GM23338 (cell line): ENCODE results near the gene KAT6B. TPM values are rescaled to one million over a fixed set of nuclear protein-coding genes. Genes with fewer than 3 reads are reported as not detected.

Source experiments
- ATAC-seq: fragments of 200-7000 bp; cut with Tn5 transposase; 3 replicates; pipeline ENCODE4 v1.9.1; 2020
- DNase-seq: peaks from one replicate; pipeline ENCODE4 v3.0.0-alpha.2; 2015; ENCODE audit warnings: low spot score
- H2AFZ ChIP-seq: fragments of 200-600 bp; sonication (generic); 2 replicates; pipeline ENCODE4 v1.8.0; 2016; ENCODE audit warnings: antibody characterized with exemption, mild to moderate bottlenecking, moderate library complexity
- H3F3A ChIP-seq: fragments of 200-600 bp; sonication (generic); replicated peaks from 2 replicates; pipeline ENCODE4 v1.8.0; 2017; ENCODE audit warnings: antibody characterized with exemption, mixed run types, low read depth
- H3K27ac ChIP-seq: fragments of 200-600 bp; sonication (generic); 2 replicates; pipeline ENCODE4 v1.6.1; 2016; ENCODE audit warnings: low read depth
- H3K27me3 ChIP-seq: fragments of 200-600 bp; sonication (generic); 2 replicates; pipeline ENCODE4 v1.8.0; 2016; ENCODE audit warnings: mild to moderate bottlenecking, mixed run types, moderate library complexity; ENCODE audit not compliant: insufficient read depth
- H3K36me3 ChIP-seq: fragments of 200-600 bp; sonication (generic); 2 replicates; pipeline ENCODE4 v1.8.0; 2016; ENCODE audit warnings: mild to moderate bottlenecking; ENCODE audit not compliant: insufficient read depth
- H3K4me1 ChIP-seq: fragments of 200-600 bp; sonication (generic); 2 replicates; pipeline ENCODE4 v1.8.0; 2016; ENCODE audit warnings: mild to moderate bottlenecking, moderate library complexity; ENCODE audit not compliant: insufficient read depth
- H3K4me2 ChIP-seq: fragments of 200-600 bp; sonication (generic); 2 replicates; pipeline ENCODE4 v1.7.1; 2017; ENCODE audit warnings: mixed run types
- H3K4me3 ChIP-seq: fragments of 200-600 bp; sonication (generic); 2 replicates; pipeline ENCODE4 v1.6.1; 2016; ENCODE audit warnings: mixed run types
- H3K79me2 ChIP-seq: fragments of 200-600 bp; sonication (generic); replicated peaks from 2 replicates; pipeline ENCODE4 v1.8.0; 2017; ENCODE audit warnings: mild to moderate bottlenecking; ENCODE audit not compliant: insufficient read depth
- H3K9me2 ChIP-seq: fragments of 200-600 bp; sonication (generic); 2 replicates; pipeline ENCODE4 v1.8.0; 2017; ENCODE audit not compliant: insufficient read depth
- H4K20me1 ChIP-seq: fragments of 200-600 bp; sonication (generic); replicated peaks from 2 replicates; pipeline ENCODE4 v1.8.0; 2017; ENCODE audit warnings: mild to moderate bottlenecking; ENCODE audit not compliant: insufficient read depth
- H3K27ac Mint-ChIP-seq: 2 replicates; pipeline ENCODE4 v1.8.0; 2020; ENCODE audit warnings: inconsistent platforms, mild to moderate bottlenecking, moderate library complexity, mixed read lengths
- H3K27me3 Mint-ChIP-seq: 3 replicates; pipeline ENCODE4 v1.8.0; 2022; ENCODE audit warnings: low read depth, mild to moderate bottlenecking, moderate library complexity, mixed read lengths, inconsistent platforms; ENCODE audit not compliant: insufficient read depth, poor library complexity
- H3K36me3 Mint-ChIP-seq: 3 replicates; pipeline ENCODE4 v1.8.0; 2021; ENCODE audit warnings: low read depth, mild to moderate bottlenecking, inconsistent platforms, moderate library complexity, mixed read lengths
- H3K4me1 Mint-ChIP-seq: 3 replicates; pipeline ENCODE4 v1.8.0; 2020; ENCODE audit warnings: mild to moderate bottlenecking, inconsistent platforms, mixed read lengths
- H3K4me3 Mint-ChIP-seq: 3 replicates; pipeline ENCODE4 v1.8.0; 2021; ENCODE audit warnings: moderate library complexity, mild to moderate bottlenecking, inconsistent platforms, mixed read lengths
- H3K9me3 Mint-ChIP-seq: 3 replicates; pipeline ENCODE4 v1.8.0; 2020; ENCODE audit warnings: moderate library complexity, mild to moderate bottlenecking, inconsistent platforms, mixed read lengths
- CREB1 ChIP-seq: fragments of 250-450 bp; sonication (Bioruptor Pico); IDR thresholded peaks from 2 replicates; pipeline ENCODE4 v1.5.0; 2020; ENCODE audit warnings: low read depth, mild to moderate bottlenecking, moderate library complexity
- EZH2 ChIP-seq: fragments of 200-600 bp; sonication (generic); IDR thresholded peaks from one replicate; pipeline ENCODE4 v1.8.0; 2017; ENCODE audit warnings: antibody characterized with exemption, mild to moderate bottlenecking, low read depth; ENCODE audit not compliant: unreplicated experiment
- EZH2phosphoT487 ChIP-seq: fragments of 200-600 bp; sonication (generic); IDR thresholded peaks from one replicate; pipeline ENCODE4 v1.8.1; 2018; ENCODE audit warnings: antibody characterized with exemption; ENCODE audit not compliant: unreplicated experiment
- JUNB ChIP-seq: IDR thresholded peaks from one replicate; pipeline ENCODE4 v1.6.1; 2016; ENCODE audit warnings: antibody characterized with exemption; ENCODE audit not compliant: unreplicated experiment
- NANOG ChIP-seq: IDR thresholded peaks from 2 replicates; pipeline ENCODE4 v1.6.1; 2016; ENCODE audit warnings: antibody characterized with exemption, borderline replicate concordance
- POLR2AphosphoS5 ChIP-seq: IDR thresholded peaks from 2 replicates; pipeline ENCODE4 v1.6.1; 2016; ENCODE audit warnings: antibody characterized with exemption, low read depth
- STAT1 ChIP-seq: IDR thresholded peaks from one replicate; pipeline ENCODE4 v1.6.1; 2016; ENCODE audit warnings: antibody characterized with exemption; ENCODE audit not compliant: unreplicated experiment
- ZNF114 ChIP-seq: fragments of 250-450 bp; sonication (Bioruptor Pico); IDR thresholded peaks from 2 replicates; pipeline ENCODE4 v1.5.0; 2020; ENCODE audit warnings: mild to moderate bottlenecking, moderate library complexity
- ZNF331 ChIP-seq: fragments of 250-450 bp; sonication (Bioruptor Pico); IDR thresholded peaks from 2 replicates; pipeline ENCODE4 v1.5.0; 2020; ENCODE audit warnings: low read depth, mild to moderate bottlenecking, moderate library complexity
- polyA plus RNA-seq: library from polyadenylated mRNA; unstranded; fragments of >200 nt; fragmentation: Nextera tagmentation; extraction: Ambion mirVana; gene quantifications from 2 replicates; pipeline ENCODE4 v1.2.1, GENCODE V29; 2016
- total RNA-seq: library from RNA; depleted of rRNA; stranded (reverse); fragments of >200 nt; shearing (Covaris generic); gene quantifications from 2 replicates; pipeline ENCODE4 v1.2.3, GENCODE V29; 2014
- TF ChIP-seq, protein P1 (sequence below): IDR thresholded peaks from 2 replicates; pipeline ENCODE4 v1.6.1; 2016; ENCODE audit warnings: antibody characterized with exemption
- TF ChIP-seq, protein P2 (sequence below): IDR thresholded peaks from one replicate; pipeline ENCODE4 v1.6.1; 2018; ENCODE audit warnings: antibody characterized with exemption; ENCODE audit not compliant: unreplicated experiment
- TF ChIP-seq, protein P3 (sequence below), 2 experiments: fragments of 200-600 bp in 1 of 2; sonication (generic) in 1 of 2; conservative IDR thresholded peaks; 2 replicates each; pipeline versions ENCODE4 v1.5.1 to v1.6.1; 2016 to 2017; ENCODE audit warnings: antibody characterized with exemption in 2 of 2, low read depth in 2 of 2, mild to moderate bottlenecking in 2 of 2, moderate library complexity in 1 of 2
- TF ChIP-seq, protein P4 (sequence below): fragments of 250-450 bp; sonication (Bioruptor Pico); IDR thresholded peaks from 2 replicates; pipeline ENCODE4 v1.5.0; 2020; ENCODE audit warnings: mild to moderate bottlenecking, moderate library complexity

The KAT6B gene
- total and polyA plus RNA-seq, 2 experiments from 2014 or later: 21.3 to 31.4 TPM

DNA sequence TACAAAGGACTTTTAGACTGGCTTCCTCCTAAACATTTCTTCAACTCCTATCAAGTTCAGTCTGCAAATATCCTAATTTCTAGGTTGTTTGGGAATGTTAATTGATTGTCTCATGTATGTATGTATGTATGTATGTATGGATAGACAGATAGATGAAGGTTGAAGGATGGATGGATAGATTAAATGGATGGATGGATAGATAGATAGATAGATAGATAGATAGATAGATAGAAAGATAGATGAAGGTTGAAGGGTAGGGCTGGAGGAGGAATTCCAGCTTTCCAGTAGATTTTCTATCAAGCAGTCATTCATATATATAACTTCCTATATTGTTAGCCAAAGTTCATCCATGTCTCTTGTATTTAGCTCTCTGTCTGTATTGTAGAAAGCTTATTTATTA, 85.8 kb downstream of the KAT6B start:
- H3K79me2 ChIP-seq: peaks cover 47% of the 10 kb centered on the region

More for the DNA sequence above, 85.8 kb downstream of the KAT6B start:
- peaks cover 3% of the 10 kb centered on the region; the same call in 2 of the 3 replicates for H3K4me1 Mint-ChIP-seq
- 0 out of 2 replicates have a peak, but pooled peaks cover 2% of the 10 kb centered on the region for H3K9me2 ChIP-seq
- TF ChIP-seq ZNF331 (CRISPR knock-in tag) (no peak), JUNB (no peak), POLR2AphosphoS5 (no peak), NANOG (no peak), EZH2 (no peak), ZNF114 (no peak), CREB1 (no peak), STAT1 (no peak), EZH2phosphoT487 (no peak)
- TF ChIP-seq, protein P1, sequence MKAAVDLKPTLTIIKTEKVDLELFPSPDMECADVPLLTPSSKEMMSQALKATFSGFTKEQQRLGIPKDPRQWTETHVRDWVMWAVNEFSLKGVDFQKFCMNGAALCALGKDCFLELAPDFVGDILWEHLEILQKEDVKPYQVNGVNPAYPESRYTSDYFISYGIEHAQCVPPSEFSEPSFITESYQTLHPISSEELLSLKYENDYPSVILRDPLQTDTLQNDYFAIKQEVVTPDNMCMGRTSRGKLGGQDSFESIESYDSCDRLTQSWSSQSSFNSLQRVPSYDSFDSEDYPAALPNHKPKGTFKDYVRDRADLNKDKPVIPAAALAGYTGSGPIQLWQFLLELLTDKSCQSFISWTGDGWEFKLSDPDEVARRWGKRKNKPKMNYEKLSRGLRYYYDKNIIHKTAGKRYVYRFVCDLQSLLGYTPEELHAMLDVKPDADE: no peak
- TF ChIP-seq, protein P2, sequence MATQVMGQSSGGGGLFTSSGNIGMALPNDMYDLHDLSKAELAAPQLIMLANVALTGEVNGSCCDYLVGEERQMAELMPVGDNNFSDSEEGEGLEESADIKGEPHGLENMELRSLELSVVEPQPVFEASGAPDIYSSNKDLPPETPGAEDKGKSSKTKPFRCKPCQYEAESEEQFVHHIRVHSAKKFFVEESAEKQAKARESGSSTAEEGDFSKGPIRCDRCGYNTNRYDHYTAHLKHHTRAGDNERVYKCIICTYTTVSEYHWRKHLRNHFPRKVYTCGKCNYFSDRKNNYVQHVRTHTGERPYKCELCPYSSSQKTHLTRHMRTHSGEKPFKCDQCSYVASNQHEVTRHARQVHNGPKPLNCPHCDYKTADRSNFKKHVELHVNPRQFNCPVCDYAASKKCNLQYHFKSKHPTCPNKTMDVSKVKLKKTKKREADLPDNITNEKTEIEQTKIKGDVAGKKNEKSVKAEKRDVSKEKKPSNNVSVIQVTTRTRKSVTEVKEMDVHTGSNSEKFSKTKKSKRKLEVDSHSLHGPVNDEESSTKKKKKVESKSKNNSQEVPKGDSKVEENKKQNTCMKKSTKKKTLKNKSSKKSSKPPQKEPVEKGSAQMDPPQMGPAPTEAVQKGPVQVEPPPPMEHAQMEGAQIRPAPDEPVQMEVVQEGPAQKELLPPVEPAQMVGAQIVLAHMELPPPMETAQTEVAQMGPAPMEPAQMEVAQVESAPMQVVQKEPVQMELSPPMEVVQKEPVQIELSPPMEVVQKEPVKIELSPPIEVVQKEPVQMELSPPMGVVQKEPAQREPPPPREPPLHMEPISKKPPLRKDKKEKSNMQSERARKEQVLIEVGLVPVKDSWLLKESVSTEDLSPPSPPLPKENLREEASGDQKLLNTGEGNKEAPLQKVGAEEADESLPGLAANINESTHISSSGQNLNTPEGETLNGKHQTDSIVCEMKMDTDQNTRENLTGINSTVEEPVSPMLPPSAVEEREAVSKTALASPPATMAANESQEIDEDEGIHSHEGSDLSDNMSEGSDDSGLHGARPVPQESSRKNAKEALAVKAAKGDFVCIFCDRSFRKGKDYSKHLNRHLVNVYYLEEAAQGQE: no peak
- TF ChIP-seq, protein P3, sequence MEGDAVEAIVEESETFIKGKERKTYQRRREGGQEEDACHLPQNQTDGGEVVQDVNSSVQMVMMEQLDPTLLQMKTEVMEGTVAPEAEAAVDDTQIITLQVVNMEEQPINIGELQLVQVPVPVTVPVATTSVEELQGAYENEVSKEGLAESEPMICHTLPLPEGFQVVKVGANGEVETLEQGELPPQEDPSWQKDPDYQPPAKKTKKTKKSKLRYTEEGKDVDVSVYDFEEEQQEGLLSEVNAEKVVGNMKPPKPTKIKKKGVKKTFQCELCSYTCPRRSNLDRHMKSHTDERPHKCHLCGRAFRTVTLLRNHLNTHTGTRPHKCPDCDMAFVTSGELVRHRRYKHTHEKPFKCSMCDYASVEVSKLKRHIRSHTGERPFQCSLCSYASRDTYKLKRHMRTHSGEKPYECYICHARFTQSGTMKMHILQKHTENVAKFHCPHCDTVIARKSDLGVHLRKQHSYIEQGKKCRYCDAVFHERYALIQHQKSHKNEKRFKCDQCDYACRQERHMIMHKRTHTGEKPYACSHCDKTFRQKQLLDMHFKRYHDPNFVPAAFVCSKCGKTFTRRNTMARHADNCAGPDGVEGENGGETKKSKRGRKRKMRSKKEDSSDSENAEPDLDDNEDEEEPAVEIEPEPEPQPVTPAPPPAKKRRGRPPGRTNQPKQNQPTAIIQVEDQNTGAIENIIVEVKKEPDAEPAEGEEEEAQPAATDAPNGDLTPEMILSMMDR (conservative IDR thresholded peaks at IDR 0.05; ENCODE audit: low read depth in 2 of 2): no peak
- TF ChIP-seq, protein P4, sequence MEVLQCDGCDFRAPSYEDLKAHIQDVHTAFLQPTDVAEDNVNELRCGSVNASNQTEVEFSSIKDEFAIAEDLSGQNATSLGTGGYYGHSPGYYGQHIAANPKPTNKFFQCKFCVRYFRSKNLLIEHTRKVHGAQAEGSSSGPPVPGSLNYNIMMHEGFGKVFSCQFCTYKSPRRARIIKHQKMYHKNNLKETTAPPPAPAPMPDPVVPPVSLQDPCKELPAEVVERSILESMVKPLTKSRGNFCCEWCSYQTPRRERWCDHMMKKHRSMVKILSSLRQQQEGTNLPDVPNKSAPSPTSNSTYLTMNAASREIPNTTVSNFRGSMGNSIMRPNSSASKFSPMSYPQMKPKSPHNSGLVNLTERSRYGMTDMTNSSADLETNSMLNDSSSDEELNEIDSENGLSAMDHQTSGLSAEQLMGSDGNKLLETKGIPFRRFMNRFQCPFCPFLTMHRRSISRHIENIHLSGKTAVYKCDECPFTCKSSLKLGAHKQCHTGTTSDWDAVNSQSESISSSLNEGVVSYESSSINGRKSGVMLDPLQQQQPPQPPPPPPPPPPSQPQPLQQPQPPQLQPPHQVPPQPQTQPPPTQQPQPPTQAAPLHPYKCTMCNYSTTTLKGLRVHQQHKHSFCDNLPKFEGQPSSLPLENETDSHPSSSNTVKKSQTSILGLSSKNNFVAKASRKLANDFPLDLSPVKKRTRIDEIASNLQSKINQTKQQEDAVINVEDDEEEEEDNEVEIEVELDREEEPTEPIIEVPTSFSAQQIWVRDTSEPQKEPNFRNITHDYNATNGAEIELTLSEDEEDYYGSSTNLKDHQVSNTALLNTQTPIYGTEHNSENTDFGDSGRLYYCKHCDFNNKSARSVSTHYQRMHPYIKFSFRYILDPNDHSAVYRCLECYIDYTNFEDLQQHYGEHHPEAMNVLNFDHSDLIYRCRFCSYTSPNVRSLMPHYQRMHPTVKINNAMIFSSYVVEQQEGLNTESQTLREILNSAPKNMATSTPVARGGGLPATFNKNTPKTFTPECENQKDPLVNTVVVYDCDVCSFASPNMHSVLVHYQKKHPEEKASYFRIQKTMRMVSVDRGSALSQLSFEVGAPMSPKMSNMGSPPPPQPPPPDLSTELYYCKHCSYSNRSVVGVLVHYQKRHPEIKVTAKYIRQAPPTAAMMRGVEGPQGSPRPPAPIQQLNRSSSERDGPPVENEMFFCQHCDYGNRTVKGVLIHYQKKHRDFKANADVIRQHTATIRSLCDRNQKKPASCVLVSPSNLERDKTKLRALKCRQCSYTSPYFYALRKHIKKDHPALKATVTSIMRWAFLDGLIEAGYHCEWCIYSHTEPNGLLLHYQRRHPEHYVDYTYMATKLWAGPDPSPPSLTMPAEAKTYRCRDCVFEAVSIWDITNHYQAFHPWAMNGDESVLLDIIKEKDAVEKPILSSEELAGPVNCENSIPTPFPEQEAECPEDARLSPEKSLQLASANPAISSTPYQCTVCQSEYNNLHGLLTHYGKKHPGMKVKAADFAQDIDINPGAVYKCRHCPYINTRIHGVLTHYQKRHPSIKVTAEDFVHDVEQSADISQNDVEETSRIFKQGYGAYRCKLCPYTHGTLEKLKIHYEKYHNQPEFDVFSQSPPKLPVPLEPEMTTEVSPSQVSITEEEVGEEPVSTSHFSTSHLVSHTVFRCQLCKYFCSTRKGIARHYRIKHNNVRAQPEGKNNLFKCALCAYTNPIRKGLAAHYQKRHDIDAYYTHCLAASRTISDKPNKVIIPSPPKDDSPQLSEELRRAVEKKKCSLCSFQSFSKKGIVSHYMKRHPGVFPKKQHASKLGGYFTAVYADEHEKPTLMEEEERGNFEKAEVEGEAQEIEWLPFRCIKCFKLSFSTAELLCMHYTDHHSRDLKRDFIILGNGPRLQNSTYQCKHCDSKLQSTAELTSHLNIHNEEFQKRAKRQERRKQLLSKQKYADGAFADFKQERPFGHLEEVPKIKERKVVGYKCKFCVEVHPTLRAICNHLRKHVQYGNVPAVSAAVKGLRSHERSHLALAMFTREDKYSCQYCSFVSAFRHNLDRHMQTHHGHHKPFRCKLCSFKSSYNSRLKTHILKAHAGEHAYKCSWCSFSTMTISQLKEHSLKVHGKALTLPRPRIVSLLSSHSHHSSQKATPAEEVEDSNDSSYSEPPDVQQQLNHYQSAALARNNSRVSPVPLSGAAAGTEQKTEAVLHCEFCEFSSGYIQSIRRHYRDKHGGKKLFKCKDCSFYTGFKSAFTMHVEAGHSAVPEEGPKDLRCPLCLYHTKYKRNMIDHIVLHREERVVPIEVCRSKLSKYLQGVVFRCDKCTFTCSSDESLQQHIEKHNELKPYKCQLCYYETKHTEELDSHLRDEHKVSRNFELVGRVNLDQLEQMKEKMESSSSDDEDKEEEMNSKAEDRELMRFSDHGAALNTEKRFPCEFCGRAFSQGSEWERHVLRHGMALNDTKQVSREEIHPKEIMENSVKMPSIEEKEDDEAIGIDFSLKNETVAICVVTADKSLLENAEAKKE (CRISPR knock-in tag): no peak
- no peaks in the 10 kb centered on the region for H3K4me1 ChIP-seq
- H3K27me3 Mint-ChIP-seq: no peaks in the 10 kb centered on the region
- H3K4me3 Mint-ChIP-seq: no peak overlapping the region
- no peaks in the 10 kb centered on the region for H3K36me3 ChIP-seq
- no peaks in the 10 kb centered on the region for H3K9me3 Mint-ChIP-seq
- H3F3A ChIP-seq: no peaks in the 10 kb centered on the region
- ATAC-seq: no peak
- no peak overlapping the region for H3K27ac Mint-ChIP-seq
- no peaks in the 10 kb centered on the region; the same call in 1 of the 2 replicates for H4K20me1 ChIP-seq
- DNase-seq: no peak
- no peaks in the 10 kb centered on the region for H3K36me3 Mint-ChIP-seq
- H3K27me3 ChIP-seq: no peaks in the 10 kb centered on the region
- H3K4me3 ChIP-seq: no peak overlapping the region
- H2AFZ ChIP-seq: no peak overlapping the region
- H3K27ac ChIP-seq: no peak overlapping the region
- H3K4me2 ChIP-seq: no peak overlapping the region
